GM08714 (cell line): Measurements from ENCODE around the gene OR52I1.

ENCODE experiments used
- H3K4me3 ChIP-seq: fragments of 200-500 bp; sonication (Bioruptor generic); 2 replicates; pipeline ENCODE4 v1.5.1; 2014; ENCODE audit warnings: mild to moderate bottlenecking, low read length, inconsistent platforms
- ZNF274 ChIP-seq: IDR thresholded peaks from 2 replicates; pipeline ENCODE4 v1.6.1; 2012; ENCODE audit warnings: mild to moderate bottlenecking, low read depth, low read length

Gene OR52I1

GRCh38 chr11:4637662-4638047 is 43.8 kb downstream of the OR52I1 start:
- TF ChIP-seq ZNF274 = no peak
- no peak overlapping the region for H3K4me3 ChIP-seq

GRCh38 chr11:4639931-4640330 is 46.1 kb downstream of the OR52I1 start:
- no peak overlapping the region for H3K4me3 ChIP-seq

GRCh38 chr11:4641501-4641900 is 47.7 kb downstream of the OR52I1 start:
- no peak overlapping the region for H3K4me3 ChIP-seq
- TF ChIP-seq ZNF274 = no peak

More at GRCh38 chr11:4639931-4640330, 46.1 kb downstream of the OR52I1 start:
- TF ChIP-seq ZNF274 = no peak

- H3K4me3 ChIP-seq = no peak overlapping the region
- TF ChIP-seq ZNF274 = no peak
Observed at GRCh38 chr11:4642043-4642442, 48.2 kb downstream of the OR52I1 start.

- H3K4me3 ChIP-seq = no peak overlapping the region
- no peak for TF ChIP-seq ZNF274
Observed at GRCh38 chr11:4643076-4643475, 49.2 kb downstream of the OR52I1 start.

- no peak for TF ChIP-seq ZNF274
- H3K4me3 ChIP-seq = no peak within 1 kb of the TSS
Observed at GRCh38 chr11:4643682-4644081, 49.8 kb downstream of the OR52I1 start, which contains the start of gene OR51E1. Gene OR51E1, plus strand, starts transcription at chr11:4643982. Its CDS starts 8,545 bp downstream, at chr11:4652527.

GRCh38 chr11:4644233-4644632 is 50.4 kb downstream of the OR52I1 start:
- H3K4me3 ChIP-seq = no peak overlapping the region
- TF ChIP-seq ZNF274 = no peak
